ENCODE results near the gene RINL. TPM values are rescaled to one million over a fixed set of nuclear protein-coding genes. Genes with fewer than 3 reads are reported as not detected.

The RINL gene
- total RNA-seq, 1 donor from 2014 or later = 8.3 TPM

GRCh38 chr19:38907670-38908069 lies 29.6 kb upstream of the RINL start:
- DNase-seq (no peak), ATAC-seq (no peak)
- Histone ChIP-seq H3K4me3 (no peak overlapping the region), H3K9me3 (no peaks in the 10 kb centered on the region), H3K27me3 (ENCODE audit: low read depth) (peaks cover 13% of the 10 kb centered on the region), H3K4me1 (no peaks in the 10 kb centered on the region), H3K36me3 (peaks cover 51% of the 10 kb centered on the region), H3K27ac (no peak overlapping the region)
- no peak for TF ChIP-seq CTCF (IDR thresholded peaks at IDR 0.05)
- intact Hi-C loops (cut with DNase I) = no loop called here

GRCh38 chr19:38907227-38907626 lies 29.2 kb upstream of the RINL start:
- Histone ChIP-seq H3K27ac (no peak overlapping the region), H3K36me3 (peaks cover 51% of the 10 kb centered on the region), H3K4me1 (no peaks in the 10 kb centered on the region), H3K27me3 (ENCODE audit: low read depth) (peaks cover 12% of the 10 kb centered on the region), H3K9me3 (no peaks in the 10 kb centered on the region), H3K4me3 (no peak overlapping the region)
- ATAC-seq (peak in 1 of 2 donors; percentile 7), DNase-seq (no peak)
- intact Hi-C loops (cut with DNase I) = no loop called here
- TF ChIP-seq CTCF (IDR thresholded peaks at IDR 0.05) = no peak

GRCh38 chr19:38905620-38906019 lies 27.5 kb upstream of the RINL start:
- Histone ChIP-seq H3K36me3 (peaks cover 51% of the 10 kb centered on the region), H3K27ac (no peak overlapping the region), H3K27me3 (ENCODE audit: low read depth) (no peaks in the 10 kb centered on the region), H3K9me3 (no peaks in the 10 kb centered on the region), H3K4me3 (no peak overlapping the region), H3K4me1 (peaks cover 9% of the 10 kb centered on the region)
- TF ChIP-seq CTCF (IDR thresholded peaks at IDR 0.05) = no peak
- DNase-seq (no peak), ATAC-seq (no peak)
- intact Hi-C loops (cut with DNase I) = no loop called here

GRCh38 chr19:38904581-38905539 lies 26.8 kb upstream of the RINL start:
- Histone ChIP-seq H3K4me3 (no peak overlapping the region), H3K36me3 (peaks cover 51% of the 10 kb centered on the region), H3K27ac (no peak overlapping the region), H3K4me1 (peaks cover 13% of the 10 kb centered on the region), H3K9me3 (no peaks in the 10 kb centered on the region), H3K27me3 (ENCODE audit: low read depth) (no peaks in the 10 kb centered on the region)
- intact Hi-C loops (cut with DNase I) = no loop called here
- ATAC-seq (peak in 1 of 2 donors; percentile 33), DNase-seq (no peak)
- TF ChIP-seq CTCF (IDR thresholded peaks at IDR 0.05) = no peak

GRCh38 chr19:38901683-38902082 lies 23.6 kb upstream of the RINL start:
- ATAC-seq = no peak
- intact Hi-C loops (cut with DNase I) = no loop called here
- DNase-seq = no peak
- Histone ChIP-seq H3K4me3 (no peak overlapping the region), H3K36me3 (peaks cover 23% of the 10 kb centered on the region), H3K4me1 (peaks cover 26% of the 10 kb centered on the region), H3K9me3 (no peaks in the 10 kb centered on the region), H3K27ac (peak overlapping the region; percentile 91), H3K27me3 (ENCODE audit: low read depth) (no peaks in the 10 kb centered on the region)
- TF ChIP-seq CTCF (IDR thresholded peaks at IDR 0.05) = no peak

Measured in lower lobe of right lung (tissue), 2 donors.